CD4-positive, alpha-beta T cell (primary cell): ENCODE measurements around the gene DMRTC2. TPM values are rescaled to one million over a fixed set of nuclear protein-coding genes. Genes with fewer than 3 reads are reported as not detected.

Experiments used
- ATAC-seq: fragments of 200-7000 bp; cut with Tn5 transposase; one replicate; pipeline ENCODE4 v1.10.0; 2022; ENCODE audit warnings: mild to moderate bottlenecking; ENCODE audit not compliant: poor library complexity
- CTCF ChIA-PET: fragments of 350-600 bp; sonication (Branson Sonifier 250); formaldehyde crosslinking; loops from one replicate; lab custom pipeline; 2021; ENCODE audit warnings: antibody characterized with exemption, inconsistent platforms; lab: Charles Lee
- POLR2A ChIA-PET: fragments of 350-600 bp; sonication (Branson Sonifier 250); formaldehyde crosslinking; loops from one replicate; lab custom pipeline; 2021; ENCODE audit warnings: antibody characterized with exemption, inconsistent platforms; lab: Charles Lee
- DNase-seq, 14 experiments: peaks; one replicate each; pipeline ENCODE4 v3.0.0-alpha.2; 2013 to 2020; ENCODE audit warnings: mixed read lengths in 2 of 14
- H3K27ac ChIP-seq, 2 donors: one replicate each; pipeline versions ENCODE4 v1.5.1 to v1.7.0; 2013; ENCODE audit warnings: low read length in 2 of 2, low read depth in 1 of 2, mild to moderate bottlenecking in 1 of 2
- H3K27me3 ChIP-seq, 2 experiments: 1 replicate in 1 of 2; 2 replicates in 1 of 2; pipeline versions ENCODE4 v1.6.1 to v1.7.0; 2013; ENCODE audit warnings: low read length in 2 of 2, control low read depth in 1 of 2, mild to moderate bottlenecking in 1 of 2, moderate library complexity in 1 of 2; ENCODE audit not compliant: insufficient read depth in 2 of 2, control insufficient read depth in 1 of 2
- H3K36me3 ChIP-seq: one replicate; pipeline ENCODE4 v1.6.1; 2013; ENCODE audit warnings: low read length, control low read depth; ENCODE audit not compliant: insufficient read depth
- H3K4me1 ChIP-seq: one replicate; pipeline ENCODE4 v1.6.1; 2013; ENCODE audit warnings: low read length, control low read depth; ENCODE audit not compliant: insufficient read depth
- H3K4me3 ChIP-seq: one replicate; pipeline ENCODE4 v1.5.1; 2013; ENCODE audit warnings: mild to moderate bottlenecking, low read length, moderate library complexity
- H3K9me3 ChIP-seq, 2 experiments: 1 replicate in 1 of 2; 2 replicates in 1 of 2; pipeline versions ENCODE4 v1.6.1 to v1.7.0; 2013; ENCODE audit warnings: low read length in 2 of 2, mild to moderate bottlenecking in 2 of 2, control low read depth in 1 of 2, moderate library complexity in 1 of 2; ENCODE audit not compliant: control insufficient read depth in 1 of 2, insufficient read depth in 1 of 2
- H3K27ac Mint-ChIP-seq: one replicate; pipeline ENCODE4 v1.8.0; 2020; ENCODE audit warnings: mixed read lengths
- H3K27me3 Mint-ChIP-seq: one replicate; pipeline ENCODE4 v1.8.0; 2021; ENCODE audit warnings: mixed read lengths
- H3K36me3 Mint-ChIP-seq: one replicate; pipeline ENCODE4 v1.8.0; 2021; ENCODE audit warnings: low read depth, mixed read lengths
- H3K4me1 Mint-ChIP-seq: one replicate; pipeline ENCODE4 v1.8.0; 2021; ENCODE audit warnings: low read depth, mixed read lengths
- H3K4me3 Mint-ChIP-seq: one replicate; pipeline ENCODE4 v1.8.0; 2020; ENCODE audit warnings: mild to moderate bottlenecking, mixed read lengths
- H3K9me3 Mint-ChIP-seq: one replicate; pipeline ENCODE4 v1.8.0; 2020; ENCODE audit warnings: mixed read lengths
- CTCF ChIP-seq: fragments of 200-600 bp; IDR thresholded peaks from one replicate; pipeline ENCODE4 v1.8.0; 2022; ENCODE audit warnings: antibody characterized with exemption, mild to moderate bottlenecking
- intact Hi-C, 2 experiments: fragments of 100-400 bp; cut with DNase I in 1 of 2; cut with micrococcal nuclease in 1 of 2; formaldehyde crosslinking; loops; one replicate each; pipeline versions ENCODE4 v1.15.1 to v1.9.0; 2023 to 2025; cut with DNase I, micrococcal nuclease
- total RNA-seq, 174 experiments: library from RNA in 2 of 174; stranded (reverse) in 2 of 174; gene quantifications; one replicate each; pipeline ENCODE4 v1.2.3 and lab custom pipeline; 2021 to 2026

DMRTC2 gene
- total RNA-seq, 2 experiments from 2014 or later = not detected

- DNase-seq = peak; percentile 95 to 99 (median 98)
- peaks cover 48% of the 10 kb centered on the region for H3K4me1 Mint-ChIP-seq
- H3K4me1 ChIP-seq = peaks cover 49% of the 10 kb centered on the region
- H3K27me3 Mint-ChIP-seq = no peaks in the 10 kb centered on the region
- peaks cover 50% of the 10 kb centered on the region for H3K36me3 Mint-ChIP-seq
- peak within 1 kb of the TSS; percentile 86 for H3K27ac Mint-ChIP-seq
- no peaks in the 10 kb centered on the region for H3K27me3 ChIP-seq
- intact Hi-C loops = loop anchor here (1.0 to 5.0 kb wide), 10 partner anchors 13 to 467 kb away; partner anchors contain the start of genes MEGF8 (in 1 of the 2), RABAC1 (in 1 of the 2) and ZNF574 (in 1 of the 2)
- ChIA-PET POLR2A (interaction anchor here (0.6 to 3.2 kb wide), 30 partner anchors 12 to 597 kb away, joined by 3 to 184 read pairs (median 4); partner anchors contain the start of genes ARHGEF1, DMAC2, ERFL and HNRNPUL1), CTCF (interaction anchor here (0.7 to 3.2 kb wide), 21 partner anchors 8 to 560 kb away, joined by 3 to 59 read pairs (median 5); partner anchors contain the start of genes ARHGEF1 and RABAC1)
- H3K36me3 ChIP-seq = peaks cover 36% of the 10 kb centered on the region
- H3K9me3 ChIP-seq = no peaks in the 10 kb centered on the region
- H3K4me3 ChIP-seq = peak within 1 kb of the TSS; percentile 74
- peak; percentile 85 for ATAC-seq
- peak; percentile 84 for TF ChIP-seq CTCF
- H3K27ac ChIP-seq = peak within 1 kb of the TSS; percentile 89 to 98
- no peaks in the 10 kb centered on the region for H3K9me3 Mint-ChIP-seq
- peak within 1 kb of the TSS; percentile 87 for H3K4me3 Mint-ChIP-seq
Observed at GRCh38 chr19:41859618-41860418, 15.0 kb downstream of the DMRTC2 start, which contains the start of gene RPS19. Gene RPS19, plus strand, starts transcription at chr19:41860255. Its CDS starts 520 bp downstream, at chr19:41860775.

GRCh38 chr19:41860419-41861115, 15.7 kb downstream of the DMRTC2 start:
- H3K27me3 Mint-ChIP-seq = no peaks in the 10 kb centered on the region
- POLR2A ChIA-PET = interaction anchor here (0.8 to 3.2 kb wide), 24 partner anchors 12 to 598 kb away, joined by 3 to 184 read pairs (median 5); partner anchors contain the start of genes ARHGEF1, ERFL, HNRNPUL1 and RABAC1
- ATAC-seq (no peak), DNase-seq (peak in 3 of 14 experiments; percentile 16 to 41 (median 23))
- peaks cover 48% of the 10 kb centered on the region for H3K4me1 Mint-ChIP-seq
- intact Hi-C loops = loop anchor here (1.0 to 2.0 kb wide), 3 partner anchors 13 to 216 kb away; partner anchors contain the start of genes RABAC1 (in 1 of the 2) and ZNF574 (in 1 of the 2)
- Histone ChIP-seq H3K27me3 (no peaks in the 10 kb centered on the region), H3K9me3 (no peaks in the 10 kb centered on the region), H3K27ac (peak overlapping the region; percentile 59 to 89), H3K36me3 (peaks cover 43% of the 10 kb centered on the region), H3K4me1 (peaks cover 56% of the 10 kb centered on the region), H3K4me3 (peak overlapping the region; percentile 74)
- TF ChIP-seq CTCF = no peak
- CTCF ChIA-PET = interaction anchor here (0.7 to 3.2 kb wide), 15 partner anchors 8 to 559 kb away, joined by 3 to 59 read pairs (median 5); partner anchors contain the start of genes ARHGEF1 and RABAC1
- peaks cover 52% of the 10 kb centered on the region for H3K36me3 Mint-ChIP-seq
- no peaks in the 10 kb centered on the region for H3K9me3 Mint-ChIP-seq
- peak overlapping the region; percentile 86 for H3K27ac Mint-ChIP-seq
- H3K4me3 Mint-ChIP-seq = peak overlapping the region; percentile 87
